H9 (cell line): ENCODE results near the gene SCUBE1. TPM values are rescaled to one million over a fixed set of nuclear protein-coding genes. Genes with fewer than 3 reads are reported as not detected.

Experiments
- DNase-seq: peaks from one replicate; pipeline ENCODE4 v3.0.0-alpha.2; 2017
- H2AFZ ChIP-seq: one replicate; pipeline ENCODE4 v1.6.1; 2013; ENCODE audit warnings: mild to moderate bottlenecking, low read length, control low read depth, moderate library complexity
- H2AK5ac ChIP-seq: 2 replicates; pipeline ENCODE4 v1.6.1; 2013; ENCODE audit warnings: low read length, control low read depth, mixed read lengths; ENCODE audit not compliant: insufficient read length
- H2BK120ac ChIP-seq: one replicate; pipeline ENCODE4 v1.6.1; 2013; ENCODE audit warnings: low read depth, mild to moderate bottlenecking, low read length, control low read depth, inconsistent platforms; ENCODE audit not compliant: poor library complexity, severe bottlenecking
- H2BK12ac ChIP-seq: 2 replicates; pipeline ENCODE4 v1.6.1; 2013; ENCODE audit warnings: low read length, control low read depth, mixed read lengths, low read depth; ENCODE audit not compliant: insufficient read length
- H2BK15ac ChIP-seq: 2 replicates; pipeline ENCODE4 v1.6.1; 2013; ENCODE audit warnings: low read depth, low read length, control low read depth
- H2BK20ac ChIP-seq: one replicate; pipeline ENCODE4 v1.6.1; 2013; ENCODE audit warnings: low read depth, mild to moderate bottlenecking, low read length, control low read depth, inconsistent platforms; ENCODE audit not compliant: poor library complexity, severe bottlenecking
- H2BK5ac ChIP-seq: 2 replicates; pipeline ENCODE4 v1.6.1; 2013; ENCODE audit warnings: low read length, control low read depth, mixed read lengths; ENCODE audit not compliant: insufficient read length
- H3K14ac ChIP-seq: 2 replicates; pipeline ENCODE4 v1.6.1; 2013; ENCODE audit warnings: low read length, control low read depth; ENCODE audit not compliant: insufficient read depth
- H3K18ac ChIP-seq: 2 replicates; pipeline ENCODE4 v1.6.1; 2013; ENCODE audit warnings: low read depth, mild to moderate bottlenecking, mixed read lengths, low read length, control low read depth; ENCODE audit not compliant: insufficient read length
- H3K23ac ChIP-seq: 2 replicates; pipeline ENCODE4 v1.6.1; 2013; ENCODE audit warnings: low read length, control low read depth, mixed read lengths, low read depth; ENCODE audit not compliant: insufficient read length
- H3K23me2 ChIP-seq: 2 replicates; pipeline ENCODE4 v1.6.1; 2013; ENCODE audit warnings: low read depth, mild to moderate bottlenecking, mixed read lengths, low read length, control low read depth; ENCODE audit not compliant: insufficient read length, poor library complexity, severe bottlenecking
- H3K27ac ChIP-seq: 2 replicates; pipeline ENCODE4 v1.5.1; 2013; ENCODE audit warnings: low read length, control low read depth, mixed read lengths, low read depth; ENCODE audit not compliant: insufficient read length
- H3K27me3 ChIP-seq: 2 replicates; pipeline ENCODE4 v1.6.1; 2013; ENCODE audit warnings: low read length, control low read depth, inconsistent platforms; ENCODE audit not compliant: insufficient read depth
- H3K4ac ChIP-seq: 2 replicates; pipeline ENCODE4 v1.6.1; 2013; ENCODE audit warnings: low read depth, mild to moderate bottlenecking, control low read depth, inconsistent platforms, low read length, moderate library complexity
- H3K4me1 ChIP-seq: 2 replicates; pipeline ENCODE4 v1.6.1; 2013; ENCODE audit warnings: low read length, control low read depth, inconsistent platforms; ENCODE audit not compliant: insufficient read depth
- H3K4me2 ChIP-seq: 2 replicates; pipeline ENCODE4 v1.6.1; 2013; ENCODE audit warnings: low read length, control low read depth, mixed read lengths; ENCODE audit not compliant: insufficient read length, insufficient read depth
- H3K56ac ChIP-seq: 2 replicates; pipeline ENCODE4 v1.6.1; 2013; ENCODE audit warnings: low read depth, mild to moderate bottlenecking, mixed read lengths, low read length, control low read depth; ENCODE audit not compliant: insufficient read length
- H3K79me1 ChIP-seq: 2 replicates; pipeline ENCODE4 v1.6.1; 2013; ENCODE audit warnings: low read depth, mild to moderate bottlenecking, moderate library complexity, low read length, control low read depth, inconsistent platforms; ENCODE audit not compliant: insufficient read depth, poor library complexity, severe bottlenecking
- H3K79me2 ChIP-seq: 2 replicates; pipeline ENCODE4 v1.6.1; 2013; ENCODE audit warnings: low read length, control low read depth, inconsistent platforms; ENCODE audit not compliant: insufficient read depth
- H3K9ac ChIP-seq: 2 replicates; pipeline ENCODE4 v1.6.1; 2013; ENCODE audit warnings: low read length, control low read depth, mixed read lengths; ENCODE audit not compliant: insufficient read length; ENCODE audit errors: extremely low read depth
- H3K9me3 ChIP-seq: one replicate; pipeline ENCODE4 v1.6.1; 2013; ENCODE audit warnings: low read depth, low read length, inconsistent platforms; ENCODE audit not compliant: control insufficient read depth
- H3T11ph ChIP-seq: one replicate; pipeline ENCODE4 v1.6.1; 2013; ENCODE audit warnings: mild to moderate bottlenecking, low read length, control low read depth, inconsistent platforms
- H4K20me1 ChIP-seq: one replicate; pipeline ENCODE4 v1.6.1; 2013; ENCODE audit not compliant: control insufficient read depth, insufficient read length, insufficient read depth
- H4K5ac ChIP-seq: 2 replicates; pipeline ENCODE4 v1.6.1; 2013; ENCODE audit warnings: low read depth, mild to moderate bottlenecking, mixed read lengths, low read length, control low read depth; ENCODE audit not compliant: insufficient read length
- H4K8ac ChIP-seq: replicated peaks from 2 replicates; pipeline ENCODE4 v1.6.1; 2013; ENCODE audit warnings: low read length, control low read depth, mixed read lengths, low read depth; ENCODE audit not compliant: insufficient read length
- H4K91ac ChIP-seq: 2 replicates; pipeline ENCODE4 v1.6.1; 2013; ENCODE audit warnings: low read depth, mild to moderate bottlenecking, moderate library complexity, mixed read lengths, low read length, control low read depth; ENCODE audit not compliant: insufficient read length
- H3K27ac Mint-ChIP-seq, 3 experiments: 2 replicates in 2 of 3; 3 replicates in 1 of 3; pipeline ENCODE4 v1.8.0; 2020 to 2021; ENCODE audit warnings: mixed read lengths in 3 of 3, mild to moderate bottlenecking in 1 of 3, moderate library complexity in 1 of 3
- H3K27me3 Mint-ChIP-seq: 2 replicates; pipeline ENCODE4 v1.8.0; 2021; ENCODE audit warnings: low read depth, mild to moderate bottlenecking, moderate library complexity, mixed read lengths
- H3K36me3 Mint-ChIP-seq, 3 experiments: 2 replicates in 2 of 3; 3 replicates in 1 of 3; pipeline ENCODE4 v1.8.0; 2020 to 2021; ENCODE audit warnings: low read depth in 3 of 3, mixed read lengths in 3 of 3; ENCODE audit not compliant: insufficient read depth in 1 of 3
- H3K4me1 Mint-ChIP-seq, 2 experiments: 2 replicates each; pipeline ENCODE4 v1.8.0; 2020; ENCODE audit warnings: mixed read lengths in 2 of 2
- H3K4me3 Mint-ChIP-seq, 2 experiments: 2 replicates in 1 of 2; 3 replicates in 1 of 2; pipeline ENCODE4 v1.8.0; 2020 to 2021; ENCODE audit warnings: mild to moderate bottlenecking in 2 of 2, mixed read lengths in 2 of 2, moderate library complexity in 1 of 2
- H3K9me3 Mint-ChIP-seq, 2 experiments: 2 replicates in 1 of 2; 3 replicates in 1 of 2; pipeline ENCODE4 v1.8.0; 2020; ENCODE audit warnings: mild to moderate bottlenecking in 2 of 2, mixed read lengths in 2 of 2, moderate library complexity in 1 of 2
- CTCF ChIP-seq: fragments of 200-600 bp; sonication (generic); conservative IDR thresholded peaks from 3 replicates; pipeline ENCODE4 v1.8.0; 2021; ENCODE audit warnings: antibody characterized with exemption, mild to moderate bottlenecking
- WGBS: extraction: QIAGEN DNeasy Blood & Tissue Kit; methylation state at CpG from one replicate; pipeline ENCODE4 v1.1.7; 2013; ENCODE audit warnings: missing lambda C conversion rate, low lambda C conversion rate, mixed read lengths; ENCODE audit not compliant: insufficient read length; ENCODE audit errors: extremely low coverage; 5-methylcytosine and 5-hydroxymethylcytosine counted together
- total RNA-seq: library from RNA; stranded (reverse); gene quantifications from 2 replicates; pipeline ENCODE4 v1.2.1, GENCODE V29; 2021

SCUBE1 gene
- total RNA-seq, 1 experiment from 2014 or later = 1.2 TPM

DNA sequence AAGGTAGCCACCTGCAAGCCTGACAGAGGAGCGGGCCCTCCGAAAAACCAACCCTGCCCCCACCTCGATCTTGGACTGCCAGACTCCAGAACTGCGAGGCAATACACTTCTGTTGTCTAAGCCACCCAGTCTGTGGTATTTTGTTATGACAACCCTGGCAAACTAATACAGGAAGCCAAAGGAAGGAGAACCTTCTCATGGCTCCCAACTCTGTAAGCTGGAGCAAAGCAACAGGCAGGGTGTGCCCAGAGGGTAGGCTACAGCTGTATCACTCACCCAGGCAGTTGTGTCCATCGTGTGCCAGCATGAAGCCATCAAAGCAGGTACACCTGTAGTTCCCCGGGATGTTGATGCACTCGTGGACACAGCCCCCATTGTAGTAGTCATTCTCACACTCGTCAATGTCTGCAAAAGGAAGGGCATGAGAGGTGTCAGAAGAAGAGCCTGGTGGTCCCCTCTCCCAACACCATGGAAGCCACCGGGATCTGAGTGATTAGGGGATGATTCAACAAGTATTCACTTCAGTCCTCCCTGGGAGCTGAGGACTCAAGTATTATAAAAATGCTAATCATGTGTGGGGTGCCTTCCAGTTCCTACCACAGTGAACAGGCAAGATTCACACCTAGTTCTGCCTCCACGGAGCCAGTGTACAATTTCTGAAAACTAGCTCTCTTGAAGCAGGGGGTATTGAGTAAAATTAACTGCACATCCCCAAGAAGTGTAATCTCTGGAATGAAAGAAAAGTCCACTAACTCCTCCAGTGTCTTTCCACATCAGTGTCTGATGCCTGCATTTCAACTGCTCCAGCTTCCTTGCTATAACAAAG, 23.3 kb downstream of the SCUBE1 start:
- H3T11ph ChIP-seq = no peak overlapping the region
- no peak overlapping the region for H3K9ac ChIP-seq
- H2AK5ac ChIP-seq = no peak overlapping the region
- H3K23ac ChIP-seq = no peak overlapping the region
- H3K27ac ChIP-seq = no peak overlapping the region
- no peak overlapping the region for H2BK15ac ChIP-seq
- H3K27me3 ChIP-seq = no peaks in the 10 kb centered on the region; the same call in 1 of the 2 replicates
- no peak overlapping the region for H2BK20ac ChIP-seq
- no peaks in the 10 kb centered on the region; the same call in 1 of the 2 replicates for H3K4me1 ChIP-seq
- no peak overlapping the region for H2BK120ac ChIP-seq
- DNase-seq = no peak
- TF ChIP-seq CTCF = no peak
- H2BK12ac ChIP-seq = no peak overlapping the region
- no peaks in the 10 kb centered on the region for H3K79me1 ChIP-seq
- H3K23me2 ChIP-seq = no peaks in the 10 kb centered on the region
- H3K4me2 ChIP-seq = no peak overlapping the region
- H3K4me1 Mint-ChIP-seq = peaks cover 10 to 19% of the 10 kb centered on the region in 2 experiments
- H2BK5ac ChIP-seq = no peak overlapping the region
- H3K9me3 ChIP-seq = no peaks in the 10 kb centered on the region
- H3K9me3 Mint-ChIP-seq = no peaks in the 10 kb centered on the region
- H3K27me3 Mint-ChIP-seq = peaks cover 5% of the 10 kb centered on the region
- H3K18ac ChIP-seq = no peak overlapping the region
- H3K27ac Mint-ChIP-seq = no peak overlapping the region
- H4K20me1 ChIP-seq = no peaks in the 10 kb centered on the region
- H2AFZ ChIP-seq = no peak overlapping the region
- H3K36me3 Mint-ChIP-seq = no peaks in the 10 kb centered on the region; a peak in 1 of 7 replicates
- H4K5ac ChIP-seq = no peak overlapping the region
- no peak overlapping the region for H3K56ac ChIP-seq
- no peak overlapping the region for H3K4me3 Mint-ChIP-seq
- WGBS = no CpG with 5 or more reads among the region's 10 CpGs
- no peaks in the 10 kb centered on the region for H3K79me2 ChIP-seq
- H4K8ac ChIP-seq = no peak overlapping the region
- H3K14ac ChIP-seq = no peak overlapping the region; the same call in 1 of the 2 replicates
- H3K4ac ChIP-seq = no peak overlapping the region
- H4K91ac ChIP-seq = no peak overlapping the region
